ENCODE measurements around the gene SENP1. TPM values are rescaled to one million over a fixed set of nuclear protein-coding genes. Genes with fewer than 3 reads are reported as not detected.

SENP1 gene
- total and polyA plus RNA-seq, 12 donors, result 2.1 to 10.7 (median 8.5) TPM

DNA sequence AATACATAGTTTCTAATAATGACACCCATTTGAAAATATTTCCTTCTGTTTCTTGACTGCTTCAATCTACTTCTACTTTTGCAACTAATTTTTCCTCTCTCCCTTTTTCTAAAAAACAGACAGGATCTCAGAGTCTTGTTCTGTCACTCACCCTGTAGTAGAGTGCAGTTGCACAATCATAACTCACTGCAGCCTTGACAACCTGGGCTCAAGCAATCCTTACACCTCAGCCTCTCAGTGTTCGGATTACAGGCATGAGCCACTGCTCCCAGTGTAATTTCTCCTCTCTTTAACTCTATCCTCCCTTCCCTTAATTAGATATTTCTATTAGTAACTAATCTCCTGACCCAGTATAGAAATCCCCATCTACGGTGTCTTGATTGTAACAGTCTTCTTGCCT is 45.4 kb downstream of the SENP1 start:
- 97 to 100% methylated on average over 2 of the region's 2 CpGs for WGBS, 2 donors
- peaks cover 0 to 77% (median 53%) of the 10 kb centered on the region in 9 donors for H3K36me3 ChIP-seq

DNA sequence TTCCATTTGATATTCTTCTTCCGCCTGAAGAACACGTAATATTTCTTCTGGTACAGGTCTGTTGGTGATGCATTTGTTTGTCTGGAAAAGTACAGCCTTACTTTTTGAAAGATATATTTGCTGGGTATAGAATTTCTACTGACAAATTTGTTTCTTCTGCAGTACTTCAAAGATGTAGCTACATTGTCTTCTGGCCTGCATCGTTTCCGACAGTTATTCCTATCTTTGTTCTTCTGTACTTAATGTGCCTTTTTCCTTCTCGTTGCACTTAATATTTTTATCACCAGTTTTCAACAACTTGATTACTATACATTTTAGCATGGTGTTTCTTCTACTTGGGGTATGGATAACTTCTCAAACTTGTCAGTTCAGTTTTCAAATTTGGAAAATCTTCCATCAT is 47.1 kb downstream of the SENP1 start:
- Histone ChIP-seq H3K27ac (no peak overlapping the region), H3K27me3 (no peaks in the 10 kb centered on the region), H3K4me1 (no peaks in the 10 kb centered on the region), H3K36me3 (peaks cover 0 to 71% (median 37%) of the 10 kb centered on the region in 9 donors), H3K4me3 (no peak overlapping the region), H3K9me3 (peaks cover 0 to 17% (median 0%) of the 10 kb centered on the region in 11 donors)
- intact Hi-C loops (cut with DNase I), result no loop called here
- TF ChIP-seq, protein P1, sequence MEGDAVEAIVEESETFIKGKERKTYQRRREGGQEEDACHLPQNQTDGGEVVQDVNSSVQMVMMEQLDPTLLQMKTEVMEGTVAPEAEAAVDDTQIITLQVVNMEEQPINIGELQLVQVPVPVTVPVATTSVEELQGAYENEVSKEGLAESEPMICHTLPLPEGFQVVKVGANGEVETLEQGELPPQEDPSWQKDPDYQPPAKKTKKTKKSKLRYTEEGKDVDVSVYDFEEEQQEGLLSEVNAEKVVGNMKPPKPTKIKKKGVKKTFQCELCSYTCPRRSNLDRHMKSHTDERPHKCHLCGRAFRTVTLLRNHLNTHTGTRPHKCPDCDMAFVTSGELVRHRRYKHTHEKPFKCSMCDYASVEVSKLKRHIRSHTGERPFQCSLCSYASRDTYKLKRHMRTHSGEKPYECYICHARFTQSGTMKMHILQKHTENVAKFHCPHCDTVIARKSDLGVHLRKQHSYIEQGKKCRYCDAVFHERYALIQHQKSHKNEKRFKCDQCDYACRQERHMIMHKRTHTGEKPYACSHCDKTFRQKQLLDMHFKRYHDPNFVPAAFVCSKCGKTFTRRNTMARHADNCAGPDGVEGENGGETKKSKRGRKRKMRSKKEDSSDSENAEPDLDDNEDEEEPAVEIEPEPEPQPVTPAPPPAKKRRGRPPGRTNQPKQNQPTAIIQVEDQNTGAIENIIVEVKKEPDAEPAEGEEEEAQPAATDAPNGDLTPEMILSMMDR (IDR thresholded peaks at IDR 0.05), result no peak
- no peak for DNase-seq
- 97 to 98% methylated on average over 5 of the region's 5 CpGs for WGBS, 2 donors
- no peak for ATAC-seq

More for the DNA sequence above, 45.4 kb downstream of the SENP1 start:
- Histone ChIP-seq H3K4me1 (no peaks in the 10 kb centered on the region), H3K27me3 (no peaks in the 10 kb centered on the region), H3K4me3 (no peak overlapping the region), H3K9me3 (peaks cover 0 to 17% (median 0%) of the 10 kb centered on the region in 11 donors), H3K27ac (no peak overlapping the region)
- intact Hi-C loops (cut with DNase I), result no loop called here
- TF ChIP-seq, protein P1 (IDR thresholded peaks at IDR 0.05), result no peak
- no peak for DNase-seq
- no peak for ATAC-seq

DNA sequence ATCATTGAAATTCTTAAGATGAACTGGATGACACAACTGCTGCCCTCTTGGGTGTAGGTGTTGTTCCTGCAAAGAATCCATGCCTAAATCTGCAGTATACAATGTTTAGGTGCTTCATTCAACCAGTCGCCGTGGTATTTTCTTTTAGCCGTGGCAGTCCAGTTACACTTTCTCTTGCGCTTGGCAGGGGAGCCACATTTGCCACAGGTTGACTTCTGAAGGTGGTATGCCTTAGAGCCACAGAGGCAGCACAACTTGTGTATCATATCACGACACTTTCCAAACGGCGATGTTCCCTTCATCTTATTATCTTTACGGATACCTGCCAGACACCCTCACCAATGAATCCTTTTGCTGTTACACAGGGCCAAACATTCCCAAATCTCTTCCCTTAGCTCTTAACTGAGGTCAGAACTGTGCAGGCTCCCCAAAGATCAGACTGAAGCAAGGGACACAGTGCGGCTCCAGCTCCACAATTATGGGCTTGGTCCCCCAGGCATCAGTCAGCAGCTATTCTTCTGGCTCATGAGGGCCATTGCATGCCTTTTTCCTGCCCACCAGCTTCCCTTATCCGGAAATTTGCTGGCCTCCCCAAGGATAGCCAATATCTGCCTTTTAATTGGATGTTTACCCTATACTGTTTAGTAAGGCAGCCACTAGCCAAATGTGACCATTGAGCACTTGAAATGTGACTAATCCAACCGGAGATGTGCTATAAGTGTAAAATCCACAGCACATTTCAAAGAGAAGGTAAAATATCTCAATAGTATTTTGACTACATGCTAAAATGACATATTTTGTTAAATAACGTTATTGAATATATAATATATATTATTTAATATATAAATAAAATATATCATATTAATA is 50.7 kb downstream of the SENP1 start:
- intact Hi-C loops (cut with DNase I), result no loop called here
- H3K9me3 ChIP-seq, result peaks cover 0 to 17% (median 0%) of the 10 kb centered on the region in 11 donors
- DNase-seq, result no peak
- H3K4me3 ChIP-seq, result no peak overlapping the region
- no peak for ATAC-seq
- H3K36me3 ChIP-seq, result peaks cover 0 to 50% (median 19%) of the 10 kb centered on the region in 9 donors
- WGBS, 2 donors, result 95 to 96% methylated on average over 12 of the region's 12 CpGs
- no peak overlapping the region for H3K27ac ChIP-seq
- H3K27me3 ChIP-seq, result no peaks in the 10 kb centered on the region
- TF ChIP-seq, protein P1 (IDR thresholded peaks at IDR 0.05), result no peak
- H3K4me1 ChIP-seq, result peaks cover 0 to 12% (median 3%) of the 10 kb centered on the region in 9 donors

DNA sequence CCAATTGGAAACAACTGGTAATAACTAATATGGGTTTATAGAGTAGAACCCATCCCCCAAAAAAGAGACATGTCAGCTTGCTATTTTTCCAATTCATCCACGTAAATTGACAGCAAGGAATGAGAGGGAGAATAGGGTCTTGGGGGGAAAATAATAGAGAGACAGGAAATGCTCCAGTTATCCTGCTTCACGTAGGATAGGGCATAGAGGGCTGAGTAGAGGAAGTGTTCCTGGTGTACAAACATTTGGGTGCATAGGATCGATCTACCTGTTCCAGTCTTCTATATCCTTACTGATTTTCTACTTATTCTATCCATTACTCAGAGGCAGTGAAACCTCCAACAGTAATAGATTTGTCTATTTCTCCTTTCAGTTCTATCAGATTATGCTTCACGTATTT is 52.0 kb downstream of the SENP1 start:
- no peak overlapping the region for H3K4me3 ChIP-seq
- TF ChIP-seq, protein P1 (IDR thresholded peaks at IDR 0.05), result no peak
- ATAC-seq (no peak), DNase-seq (no peak)
- H3K27ac ChIP-seq, result no peak overlapping the region
- no peaks in the 10 kb centered on the region for H3K27me3 ChIP-seq
- H3K36me3 ChIP-seq, result peaks cover 0 to 50% (median 6%) of the 10 kb centered on the region in 9 donors
- H3K4me1 ChIP-seq, result peaks cover 0 to 12% (median 3%) of the 10 kb centered on the region in 9 donors
- intact Hi-C loops (cut with DNase I), result no loop called here
- 94% methylated on average over 4 of the region's 4 CpGs for WGBS, 2 donors
- H3K9me3 ChIP-seq, result peaks cover 0 to 7% (median 0%) of the 10 kb centered on the region in 11 donors

Measured in heart right ventricle (tissue), 16 donors.